B cell (primary cell): ENCODE results near the gene EMP2. TPM values are rescaled to one million over a fixed set of nuclear protein-coding genes. Genes with fewer than 3 reads are reported as not detected.

Source experiments
- ATAC-seq: fragments of 200-7000 bp; cut with Tn5 transposase; one replicate; pipeline ENCODE4 v1.10.0; 2021; ENCODE audit warnings: low read depth, mild to moderate bottlenecking, moderate number of reproducible peaks, moderate library complexity
- CTCF ChIA-PET: fragments of 350-600 bp; sonication (Branson Sonifier 250); formaldehyde crosslinking; loops from one replicate; lab custom pipeline; 2021; ENCODE audit warnings: antibody characterized with exemption, inconsistent platforms; lab: Charles Lee
- POLR2A ChIA-PET: fragments of 350-600 bp; sonication (Branson Sonifier 250); formaldehyde crosslinking; loops from one replicate; lab custom pipeline; 2021; ENCODE audit warnings: antibody characterized with exemption; lab: Charles Lee
- DNase-seq: peaks from one replicate; pipeline ENCODE4 v3.0.0; 2013
- H2AFZ ChIP-seq: 2 replicates; pipeline ENCODE4 v1.6.1; 2012; ENCODE audit warnings: mild to moderate bottlenecking, low read depth, low read length; ENCODE audit not compliant: insufficient read depth, poor library complexity, severe bottlenecking
- H3K27ac ChIP-seq, 2 donors: 1 replicate in 1 of 2; 2 replicates in 1 of 2; pipeline ENCODE4 v1.5.1; 2012 to 2013; ENCODE audit warnings: low read length in 2 of 2, mild to moderate bottlenecking in 2 of 2, moderate library complexity in 1 of 2
- H3K27me3 ChIP-seq, 4 experiments: fragments of 200-600 bp in 1 of 4; sonication (generic) in 1 of 4; replicated peaks in 1 of 4; 1 replicate in 2 of 4; 2 replicates in 2 of 4; pipeline versions ENCODE4 v1.6.1 to v1.7.0; 2013 to 2016; ENCODE audit warnings: low read length in 3 of 4, mild to moderate bottlenecking in 2 of 4, mixed read lengths in 1 of 4, moderate library complexity in 1 of 4; ENCODE audit not compliant: insufficient read depth in 4 of 4, control insufficient read depth in 3 of 4; ENCODE audit errors: control extremely low read depth in 1 of 4
- H3K36me3 ChIP-seq, 2 experiments: replicated peaks in 1 of 2; 1 replicate in 1 of 2; 2 replicates in 1 of 2; pipeline versions ENCODE4 v1.6.1 to v1.7.1; 2013; ENCODE audit warnings: low read length in 1 of 2; ENCODE audit not compliant: insufficient read depth in 2 of 2, control insufficient read depth in 1 of 2; ENCODE audit errors: control extremely low read depth in 1 of 2, extremely low read depth in 1 of 2
- H3K4me1 ChIP-seq, 2 donors: fragments of 200-600 bp in 1 of 2; sonication (generic) in 1 of 2; 1 replicate in 1 of 2; 2 replicates in 1 of 2; pipeline versions ENCODE4 v1.5.1 to v1.6.1; 2013 to 2017; ENCODE audit warnings: low read length in 2 of 2; ENCODE audit not compliant: control insufficient read depth in 2 of 2, insufficient read depth in 2 of 2
- H3K4me2 ChIP-seq: replicated peaks from 2 replicates; pipeline ENCODE3; 2012; ENCODE audit warnings: mild to moderate bottlenecking, low read depth, low read length; ENCODE audit not compliant: poor library complexity, severe bottlenecking
- H3K4me3 ChIP-seq, 5 experiments: fragments of 200-600 bp in 1 of 5; sonication (generic) in 1 of 5; 1 replicate in 3 of 5; 2 replicates in 2 of 5; pipeline versions ENCODE4 v1.5.1 to v1.7.0; 2011 to 2016; ENCODE audit warnings: low read length in 4 of 5, mild to moderate bottlenecking in 4 of 5, low read depth in 2 of 5, control low read depth in 1 of 5, moderate library complexity in 1 of 5; ENCODE audit not compliant: insufficient read depth in 1 of 5; ENCODE audit errors: control extremely low read depth in 1 of 5, extremely low read depth in 1 of 5
- H3K79me2 ChIP-seq: fragments of 200-600 bp; sonication (generic); one replicate; pipeline ENCODE4 v1.6.0; 2016; ENCODE audit warnings: low read length; ENCODE audit not compliant: control insufficient read depth, insufficient read depth
- H3K9ac ChIP-seq: fragments of 200-600 bp; sonication (generic); 2 replicates; pipeline ENCODE4 v1.6.1; 2017; ENCODE audit warnings: mild to moderate bottlenecking, low read length, moderate library complexity
- H3K9me3 ChIP-seq, 3 donors: one replicate each; pipeline versions ENCODE4 v1.6.1 to v1.7.1; 2013; ENCODE audit warnings: low read length in 2 of 3; ENCODE audit not compliant: control insufficient read depth in 2 of 3, insufficient read depth in 1 of 3; ENCODE audit errors: control extremely low read depth in 1 of 3
- H4K20me1 ChIP-seq: 2 replicates; pipeline ENCODE4 v1.6.0; 2012; ENCODE audit warnings: mild to moderate bottlenecking, low read length; ENCODE audit not compliant: insufficient read depth, control insufficient read depth, poor library complexity, severe bottlenecking
- H3K27ac Mint-ChIP-seq: one replicate; pipeline ENCODE4 v1.8.0; 2021; ENCODE audit warnings: mixed read lengths
- H3K27me3 Mint-ChIP-seq: one replicate; pipeline ENCODE4 v1.8.0; 2021; ENCODE audit warnings: mixed read lengths
- H3K4me1 Mint-ChIP-seq: one replicate; pipeline ENCODE4 v1.8.0; 2021; ENCODE audit warnings: mixed read lengths
- H3K4me3 Mint-ChIP-seq: one replicate; pipeline ENCODE4 v1.8.0; 2021; ENCODE audit warnings: mixed read lengths
- H3K9me3 Mint-ChIP-seq: one replicate; pipeline ENCODE4 v1.8.0; 2022; ENCODE audit warnings: mixed read lengths; ENCODE audit not compliant: insufficient read depth
- EZH2 ChIP-seq: IDR thresholded peaks from 2 replicates; pipeline ENCODE4 v1.6.1; 2012; ENCODE audit warnings: borderline replicate concordance, low read depth, mild to moderate bottlenecking, moderate library complexity, low read length; ENCODE audit not compliant: insufficient read depth, poor library complexity, severe bottlenecking
- WGBS: methylation state at CpG from one replicate; pipeline ENCODE4 v1.1.5; 2013; ENCODE audit warnings: missing lambda C conversion rate; ENCODE audit not compliant: insufficient coverage; 5-methylcytosine and 5-hydroxymethylcytosine counted together
- intact Hi-C: fragments of 100-400 bp; cut with micrococcal nuclease; formaldehyde crosslinking; loops from one replicate; pipeline ENCODE4 v1.10.0; 2022
- polyA plus RNA-seq: library from polyadenylated mRNA; depleted of rRNA; stranded (reverse); fragments of >200 nt; gene quantifications from 2 replicates; pipeline ENCODE4 v1.2.3, GENCODE V29; 2012
- total RNA-seq, 2 donors: library from RNA; stranded (reverse); fragments of 120-200 nt in 1 of 2; gene quantifications; 1 replicate in 1 of 2; 2 replicates in 1 of 2; pipeline versions ENCODE4 v1.2.3 to v1.2.4, GENCODE V29; 2013 to 2022
- TF ChIP-seq, protein P1 (sequence below): fragments of 200-600 bp; IDR thresholded peaks from one replicate; pipeline ENCODE4 v1.8.0; 2022; ENCODE audit warnings: antibody characterized with exemption, mild to moderate bottlenecking

Gene EMP2
- total and polyA plus RNA-seq, 2 donors (not counting 1 experiment from before 2014, with no cell fraction given) = 0.01 TPM; not detected in 1

- TF ChIP-seq, protein P1, sequence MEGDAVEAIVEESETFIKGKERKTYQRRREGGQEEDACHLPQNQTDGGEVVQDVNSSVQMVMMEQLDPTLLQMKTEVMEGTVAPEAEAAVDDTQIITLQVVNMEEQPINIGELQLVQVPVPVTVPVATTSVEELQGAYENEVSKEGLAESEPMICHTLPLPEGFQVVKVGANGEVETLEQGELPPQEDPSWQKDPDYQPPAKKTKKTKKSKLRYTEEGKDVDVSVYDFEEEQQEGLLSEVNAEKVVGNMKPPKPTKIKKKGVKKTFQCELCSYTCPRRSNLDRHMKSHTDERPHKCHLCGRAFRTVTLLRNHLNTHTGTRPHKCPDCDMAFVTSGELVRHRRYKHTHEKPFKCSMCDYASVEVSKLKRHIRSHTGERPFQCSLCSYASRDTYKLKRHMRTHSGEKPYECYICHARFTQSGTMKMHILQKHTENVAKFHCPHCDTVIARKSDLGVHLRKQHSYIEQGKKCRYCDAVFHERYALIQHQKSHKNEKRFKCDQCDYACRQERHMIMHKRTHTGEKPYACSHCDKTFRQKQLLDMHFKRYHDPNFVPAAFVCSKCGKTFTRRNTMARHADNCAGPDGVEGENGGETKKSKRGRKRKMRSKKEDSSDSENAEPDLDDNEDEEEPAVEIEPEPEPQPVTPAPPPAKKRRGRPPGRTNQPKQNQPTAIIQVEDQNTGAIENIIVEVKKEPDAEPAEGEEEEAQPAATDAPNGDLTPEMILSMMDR = no peak
- no peak for TF ChIP-seq EZH2
- Histone ChIP-seq H3K9me3 (peaks cover 0 to 12% (median 0%) of the 10 kb centered on the region in 3 donors), H3K4me3 (no peak overlapping the region), H3K4me1 (peaks cover 8 to 11% of the 10 kb centered on the region in 2 donors), H2AFZ (peak overlapping the region; percentile 59), H4K20me1 (no peaks in the 10 kb centered on the region), H3K79me2 (no peaks in the 10 kb centered on the region), H3K4me2 (peak overlapping the region; percentile 42), H3K27ac (no peak overlapping the region), H3K27me3 (no peaks in the 10 kb centered on the region), H3K9ac (peak overlapping the region; percentile 20), H3K36me3 (no peaks in the 10 kb centered on the region)
- CTCF ChIA-PET = interaction anchor here (1.1 to 1.3 kb wide), 2 partner anchors 19 to 186 kb away, joined by 3 read pairs; no protein-coding TSS in a partner anchor
- DNase-seq (peak; percentile 44), ATAC-seq (peak; percentile 72)
- Mint-ChIP-seq H3K9me3 (peaks cover 3% of the 10 kb centered on the region), H3K4me1 (peaks cover 12% of the 10 kb centered on the region), H3K27ac (peak overlapping the region; percentile 10), H3K27me3 (no peaks in the 10 kb centered on the region), H3K4me3 (no peak overlapping the region)
- 100% methylated on average over 2 of the region's 2 CpGs for WGBS
- POLR2A ChIA-PET = interaction anchor here (0.6 to 0.9 kb wide), 2 partner anchors 171 to 201 kb away, joined by 5 to 6 read pairs; no protein-coding TSS in a partner anchor
- intact Hi-C loops = loop anchor here (10.0 kb wide), 1 partner anchor 116 kb away; the partner anchor contains the start of gene ATF7IP2
Observed at GRCh38 chr16:10501016-10501607, 79.3 kb downstream of the EMP2 start.

DNA sequence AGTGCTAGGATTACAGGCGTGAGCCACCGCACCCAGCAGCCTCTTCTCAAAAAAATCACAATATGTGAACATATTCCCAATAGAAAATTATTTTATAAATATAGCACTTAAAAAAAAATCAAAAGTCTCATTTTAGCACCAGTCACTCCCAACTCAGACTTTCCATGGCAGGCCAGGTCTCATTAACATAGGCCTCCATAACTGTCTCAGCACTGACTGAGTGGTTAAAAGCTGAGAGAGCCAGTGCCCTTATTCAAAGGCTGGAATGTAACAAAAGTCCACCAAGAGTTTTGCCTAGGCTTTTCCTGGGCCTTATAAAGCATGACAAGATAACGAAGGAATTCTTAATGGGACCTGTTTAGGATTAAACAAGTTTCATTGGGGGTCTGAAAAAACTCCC, 79.8 kb downstream of the EMP2 start:
- no peak overlapping the region for H3K27ac ChIP-seq
- POLR2A ChIA-PET = interaction anchor here (0.6 to 0.9 kb wide), 2 partner anchors 170 to 200 kb away, joined by 5 to 6 read pairs; no protein-coding TSS in a partner anchor
- H3K4me3 ChIP-seq = no peak overlapping the region
- H3K4me3 Mint-ChIP-seq = no peak overlapping the region
- TF ChIP-seq, protein P1 = no peak
- no peak for TF ChIP-seq EZH2
- peak overlapping the region; percentile 42 for H3K4me2 ChIP-seq
- no peaks in the 10 kb centered on the region for H3K27me3 Mint-ChIP-seq
- H3K79me2 ChIP-seq = no peaks in the 10 kb centered on the region
- CTCF ChIA-PET = interaction anchor here (1.1 to 1.3 kb wide), 2 partner anchors 20 to 186 kb away, joined by 3 read pairs; no protein-coding TSS in a partner anchor
- intact Hi-C loops = loop anchor here (10.0 kb wide), 1 partner anchor 116 kb away; the partner anchor contains the start of gene ATF7IP2
- WGBS = 100% methylated on average over 1 of the region's 3 CpGs
- no peaks in the 10 kb centered on the region for H3K36me3 ChIP-seq
- peak overlapping the region; percentile 10 for H3K27ac Mint-ChIP-seq
- peaks cover 0 to 14% (median 0%) of the 10 kb centered on the region in 3 donors for H3K9me3 ChIP-seq
- H2AFZ ChIP-seq = peak overlapping the region; percentile 59
- peaks cover 5% of the 10 kb centered on the region for H3K9me3 Mint-ChIP-seq
- peaks cover 8 to 11% of the 10 kb centered on the region in 2 donors for H3K4me1 ChIP-seq
- no peaks in the 10 kb centered on the region for H3K27me3 ChIP-seq
- ATAC-seq = no peak
- peaks cover 12% of the 10 kb centered on the region for H3K4me1 Mint-ChIP-seq
- no peak for DNase-seq
- H3K9ac ChIP-seq = peak overlapping the region; percentile 20
- H4K20me1 ChIP-seq = no peaks in the 10 kb centered on the region
